NCI-H2227 treated with DMSO at 0.1 percent for 48 hours (cell line): Measurements from ENCODE around the gene HSP90AB1.
A peak's percentile ranks its signal among the peaks of the same experiment; 100 is the strongest.

Experiments
- DNase-seq: peaks from one replicate; lab custom pipeline; 2025; lab: John Stamatoyannopoulos, UW

Gene HSP90AB1

GRCh38 chr6:44246663-44247337 lies at the start of gene HSP90AB1:
HSP90AB1 (plus strand) TSS chr6:44247101; CDS start chr6:44248630, 1,529 bp downstream.
- DNase-seq, result peak; percentile 88

- DNase-seq, result no peak
These were observed 48.2 kb upstream of the HSP90AB1 start for GRCh38 chr6:44198684-44199083.

- DNase-seq, result no peak
These were observed 47.0 kb upstream of the HSP90AB1 start for GRCh38 chr6:44199883-44200282.

GRCh38 chr6:44201200-44201599 lies 45.7 kb upstream of the HSP90AB1 start:
- no peak for DNase-seq

- no peak for DNase-seq
These were observed 45.1 kb upstream of the HSP90AB1 start for GRCh38 chr6:44201638-44202303.

GRCh38 chr6:44202332-44202971 lies 44.4 kb upstream of the HSP90AB1 start:
- DNase-seq, result no peak

- DNase-seq, result no peak
These were observed 43.7 kb upstream of the HSP90AB1 start for GRCh38 chr6:44202972-44203750.

GRCh38 chr6:44203955-44204354 lies 42.9 kb upstream of the HSP90AB1 start:
- no peak for DNase-seq

- no peak for DNase-seq
These were observed 38.9 kb upstream of the HSP90AB1 start for GRCh38 chr6:44207966-44208365.

GRCh38 chr6:44211284-44211683 lies 35.6 kb upstream of the HSP90AB1 start:
- DNase-seq, result no peak

GRCh38 chr6:44214307-44214706 lies 32.6 kb upstream of the HSP90AB1 start:
- DNase-seq, result no peak

- peak; percentile 43 for DNase-seq
These were observed 30.1 kb upstream of the HSP90AB1 start, which contains the start of gene MYMX for GRCh38 chr6:44216677-44217331. MYMX (plus strand) TSS chr6:44216926; CDS start chr6:44217472, 546 bp downstream.

GRCh38 chr6:44217332-44218143 lies 29.4 kb upstream of the HSP90AB1 start:
- DNase-seq, result no peak

GRCh38 chr6:44219053-44219814 lies 27.7 kb upstream of the HSP90AB1 start:
- peak; percentile 78 for DNase-seq

- no peak for DNase-seq
These were observed 26.8 kb upstream of the HSP90AB1 start for GRCh38 chr6:44219815-44220784.

- no peak for DNase-seq
These were observed 26.0 kb upstream of the HSP90AB1 start for GRCh38 chr6:44220913-44221290.

- no peak for DNase-seq
These were observed 25.5 kb upstream of the HSP90AB1 start for GRCh38 chr6:44221291-44221960.

- no peak for DNase-seq
These were observed 25.0 kb upstream of the HSP90AB1 start for GRCh38 chr6:44221961-44222335.
